HFF-Myc (cell line): ENCODE data around the gene MEIOSIN.
A peak's percentile ranks its signal among the peaks of the same experiment; 100 is the strongest.

Experiments
- DNase-seq: peaks from one replicate; pipeline ENCODE4 v3.0.0-alpha.2; 2011; ENCODE audit warnings: low read depth; ENCODE audit errors: extremely low read depth
- H3K4me3 ChIP-seq: replicated peaks from 2 replicates; pipeline ENCODE4 v1.5.1; 2011; ENCODE audit warnings: low read depth, mild to moderate bottlenecking, control low read depth, low read length
- TF ChIP-seq, protein P1 (sequence below): IDR thresholded peaks from 2 replicates; pipeline ENCODE4 v1.5.1; 2012; ENCODE audit warnings: mild to moderate bottlenecking, low read depth, low read length, control low read depth; ENCODE audit errors: missing control alignments

MEIOSIN gene

GRCh38 chr19:45769821-45770191, 36.6 kb downstream of the MEIOSIN start:
- TF ChIP-seq, protein P1, sequence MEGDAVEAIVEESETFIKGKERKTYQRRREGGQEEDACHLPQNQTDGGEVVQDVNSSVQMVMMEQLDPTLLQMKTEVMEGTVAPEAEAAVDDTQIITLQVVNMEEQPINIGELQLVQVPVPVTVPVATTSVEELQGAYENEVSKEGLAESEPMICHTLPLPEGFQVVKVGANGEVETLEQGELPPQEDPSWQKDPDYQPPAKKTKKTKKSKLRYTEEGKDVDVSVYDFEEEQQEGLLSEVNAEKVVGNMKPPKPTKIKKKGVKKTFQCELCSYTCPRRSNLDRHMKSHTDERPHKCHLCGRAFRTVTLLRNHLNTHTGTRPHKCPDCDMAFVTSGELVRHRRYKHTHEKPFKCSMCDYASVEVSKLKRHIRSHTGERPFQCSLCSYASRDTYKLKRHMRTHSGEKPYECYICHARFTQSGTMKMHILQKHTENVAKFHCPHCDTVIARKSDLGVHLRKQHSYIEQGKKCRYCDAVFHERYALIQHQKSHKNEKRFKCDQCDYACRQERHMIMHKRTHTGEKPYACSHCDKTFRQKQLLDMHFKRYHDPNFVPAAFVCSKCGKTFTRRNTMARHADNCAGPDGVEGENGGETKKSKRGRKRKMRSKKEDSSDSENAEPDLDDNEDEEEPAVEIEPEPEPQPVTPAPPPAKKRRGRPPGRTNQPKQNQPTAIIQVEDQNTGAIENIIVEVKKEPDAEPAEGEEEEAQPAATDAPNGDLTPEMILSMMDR = no peak
- H3K4me3 ChIP-seq = peak overlapping the region; percentile 48
- no peak for DNase-seq

- TF ChIP-seq, protein P1 = peak; percentile 91
- peak overlapping the region; percentile 48 for H3K4me3 ChIP-seq
- peak; percentile 90 for DNase-seq
These were observed 37.2 kb downstream of the MEIOSIN start for GRCh38 chr19:45770192-45771101.

GRCh38 chr19:45771311-45771933, 38.2 kb downstream of the MEIOSIN start:
- H3K4me3 ChIP-seq = no peak overlapping the region
- DNase-seq = no peak
- TF ChIP-seq, protein P1 = no peak

- DNase-seq = no peak
- TF ChIP-seq, protein P1 = no peak
- no peak overlapping the region for H3K4me3 ChIP-seq
These were observed 39.0 kb downstream of the MEIOSIN start for GRCh38 chr19:45772130-45772840.

DNA sequence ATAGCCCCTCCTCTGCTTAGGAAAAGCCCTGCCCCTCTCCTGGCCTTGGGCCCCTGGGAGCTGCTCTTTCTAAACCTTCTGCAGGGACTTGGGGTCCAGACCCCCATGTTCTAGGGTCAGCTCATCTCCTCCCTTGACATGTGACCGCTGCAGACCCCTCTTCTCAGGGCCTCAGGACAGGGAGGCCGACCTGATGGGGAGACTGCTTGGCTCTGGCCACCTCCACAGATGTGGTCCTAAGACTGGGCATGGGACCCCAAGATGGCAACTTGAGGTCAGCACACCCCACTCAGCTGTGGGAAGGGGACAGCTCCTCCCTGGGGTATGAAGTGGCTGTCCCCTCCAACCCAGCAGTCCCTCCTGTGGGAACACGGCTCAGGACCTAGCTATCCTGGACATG, 39.7 kb downstream of the MEIOSIN start:
- no peak overlapping the region for H3K4me3 ChIP-seq
- TF ChIP-seq, protein P1 = no peak
- no peak for DNase-seq

DNA sequence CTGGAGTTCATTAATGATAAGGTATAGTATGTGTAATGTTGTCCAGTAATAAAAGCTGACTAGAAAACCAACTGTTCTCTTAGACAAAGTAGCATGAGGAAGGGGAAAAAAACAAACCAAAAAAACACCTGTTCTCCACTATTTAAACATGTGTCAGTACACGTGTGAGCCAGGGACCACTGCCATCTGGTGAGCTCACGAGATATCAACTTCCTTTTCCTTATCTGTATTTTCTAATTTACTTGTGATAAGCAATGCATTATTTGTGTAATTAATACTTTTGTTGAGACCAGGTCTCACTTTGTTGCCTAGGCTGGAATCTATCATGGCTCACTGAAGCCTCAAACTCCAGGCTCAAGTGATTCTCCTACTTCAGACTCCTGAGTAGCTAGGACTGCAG, 40.1 kb downstream of the MEIOSIN start:
- no peak for DNase-seq
- TF ChIP-seq, protein P1 = no peak

More for the DNA sequence above, 40.1 kb downstream of the MEIOSIN start:
- no peak overlapping the region for H3K4me3 ChIP-seq
